OCI-LY1 (cell line): ENCODE data around the gene GPR39.

Experiments used
- H2AFZ ChIP-seq: fragments of 200-600 bp; sonication (generic), shearing (Covaris generic); 2 replicates; pipeline ENCODE4 v1.6.0; 2014; ENCODE audit warnings: antibody characterized with exemption, mild to moderate bottlenecking, low read length
- H3F3A ChIP-seq: fragments of 200-600 bp; sonication (generic), shearing (Covaris generic); 2 replicates; pipeline ENCODE4 v1.6.0; 2014; ENCODE audit warnings: mild to moderate bottlenecking, antibody characterized with exemption, low read length, moderate library complexity; ENCODE audit not compliant: insufficient read depth
- H3K27ac ChIP-seq: fragments of 200-600 bp; sonication (generic); 2 replicates; pipeline ENCODE4 v1.5.1; 2014; ENCODE audit warnings: low read length, mixed run types, mild to moderate bottlenecking, low read depth; ENCODE audit not compliant: poor library complexity, severe bottlenecking
- H3K27me3 ChIP-seq: fragments of 200-600 bp; sonication (generic); 2 replicates; pipeline ENCODE4 v1.6.0; 2014; ENCODE audit warnings: antibody characterized with exemption, mild to moderate bottlenecking, low read length, moderate library complexity; ENCODE audit not compliant: insufficient read depth
- H3K36me3 ChIP-seq: fragments of 200-600 bp; sonication (generic); 2 replicates; pipeline ENCODE4 v1.6.1; 2014; ENCODE audit warnings: mild to moderate bottlenecking, antibody characterized with exemption, low read length, moderate library complexity, mixed read lengths; ENCODE audit not compliant: insufficient read depth
- H3K4me1 ChIP-seq: fragments of 200-600 bp; sonication (generic); 2 replicates; pipeline ENCODE4 v1.5.1; 2014; ENCODE audit warnings: mild to moderate bottlenecking, low read length, moderate library complexity; ENCODE audit not compliant: insufficient read depth, severe bottlenecking
- H3K4me2 ChIP-seq: fragments of 200-600 bp; sonication (generic), shearing (Covaris generic); 2 replicates; pipeline ENCODE4 v1.6.1; 2014; ENCODE audit warnings: low read length
- H3K4me3 ChIP-seq: fragments of 200-600 bp; sonication (generic); 2 replicates; pipeline ENCODE4 v1.5.1; 2014; ENCODE audit warnings: low read length, low read depth, mild to moderate bottlenecking, mixed read lengths; ENCODE audit not compliant: poor library complexity, severe bottlenecking
- H3K79me2 ChIP-seq: fragments of 200-600 bp; shearing (Covaris generic); 2 replicates; pipeline ENCODE4 v1.6.1; 2016; ENCODE audit warnings: mixed run types, low read length, mixed read lengths; ENCODE audit not compliant: insufficient read depth
- H3K9ac ChIP-seq: fragments of 200-600 bp; sonication (generic), shearing (Covaris generic); 2 replicates; pipeline ENCODE4 v1.6.1; 2014; ENCODE audit warnings: mild to moderate bottlenecking, low read length, mixed read lengths
- H3K9me2 ChIP-seq: fragments of 200-600 bp; sonication (generic), shearing (Covaris generic); 2 replicates; pipeline ENCODE4 v1.6.1; 2014; ENCODE audit warnings: low read depth, mild to moderate bottlenecking, low read length, mixed read lengths
- H3K9me3 ChIP-seq: fragments of 200-600 bp; shearing (Covaris generic); 2 replicates; pipeline ENCODE4 v1.6.1; 2014; ENCODE audit warnings: low read length, mixed read lengths
- H4K20me1 ChIP-seq: fragments of 200-600 bp; sonication (generic), shearing (Covaris generic); 2 replicates; pipeline ENCODE4 v1.6.0; 2016; ENCODE audit warnings: mild to moderate bottlenecking, low read length; ENCODE audit not compliant: insufficient read depth
- EZH2 ChIP-seq: fragments of 200-600 bp; sonication (generic), shearing (Covaris generic); IDR thresholded peaks from 2 replicates; pipeline ENCODE4 v1.8.0; 2017; ENCODE audit warnings: borderline replicate concordance, mixed run types, mild to moderate bottlenecking, antibody characterized with exemption, low read length, moderate library complexity, mixed read lengths
- TF ChIP-seq, protein P1 (sequence below): fragments of 200-600 bp; sonication (generic), shearing (Covaris generic); IDR thresholded peaks from 2 replicates; pipeline ENCODE4 v1.5.1; 2017; ENCODE audit warnings: mild to moderate bottlenecking, antibody characterized with exemption, low read length, moderate library complexity, mixed read lengths

GPR39 gene

DNA sequence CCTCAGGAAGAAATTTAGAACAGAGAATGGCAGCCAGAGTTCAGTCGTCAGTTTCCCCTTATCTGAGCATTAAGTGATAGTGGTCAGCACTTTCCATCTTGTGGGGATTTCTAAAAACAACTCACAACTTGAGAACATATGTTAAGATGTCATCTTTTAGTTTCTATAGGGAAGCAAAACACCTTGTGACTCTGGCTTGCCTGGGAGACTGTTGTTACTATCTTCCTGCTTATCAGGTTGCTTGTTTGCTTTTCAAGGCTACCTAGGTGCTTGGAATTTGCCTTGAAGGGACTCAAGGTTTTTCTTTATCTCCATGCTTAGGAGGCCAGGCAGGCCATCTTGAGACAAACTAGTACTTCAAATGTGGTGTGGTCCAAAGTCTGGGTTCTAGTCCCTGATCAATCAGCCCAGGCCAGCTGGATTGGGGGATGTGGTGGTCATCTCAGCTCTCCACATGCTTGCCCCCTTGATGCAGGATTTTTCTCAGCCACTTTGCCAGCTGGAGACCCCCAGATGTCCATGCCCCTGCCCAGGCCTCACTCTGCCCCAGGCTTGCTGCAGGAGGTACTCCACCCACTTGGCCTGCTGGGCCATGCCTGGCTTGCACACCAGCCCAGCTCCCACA, 127.5 kb downstream of the GPR39 start:
- no peaks in the 10 kb centered on the region for H3K36me3 ChIP-seq
- no peak overlapping the region for H3K9ac ChIP-seq
- H3K4me1 ChIP-seq, result peaks cover 5% of the 10 kb centered on the region
- no peaks in the 10 kb centered on the region for H3K79me2 ChIP-seq
- H4K20me1 ChIP-seq, result no peaks in the 10 kb centered on the region
- no peaks in the 10 kb centered on the region for H3K9me2 ChIP-seq
- TF ChIP-seq, protein P1, sequence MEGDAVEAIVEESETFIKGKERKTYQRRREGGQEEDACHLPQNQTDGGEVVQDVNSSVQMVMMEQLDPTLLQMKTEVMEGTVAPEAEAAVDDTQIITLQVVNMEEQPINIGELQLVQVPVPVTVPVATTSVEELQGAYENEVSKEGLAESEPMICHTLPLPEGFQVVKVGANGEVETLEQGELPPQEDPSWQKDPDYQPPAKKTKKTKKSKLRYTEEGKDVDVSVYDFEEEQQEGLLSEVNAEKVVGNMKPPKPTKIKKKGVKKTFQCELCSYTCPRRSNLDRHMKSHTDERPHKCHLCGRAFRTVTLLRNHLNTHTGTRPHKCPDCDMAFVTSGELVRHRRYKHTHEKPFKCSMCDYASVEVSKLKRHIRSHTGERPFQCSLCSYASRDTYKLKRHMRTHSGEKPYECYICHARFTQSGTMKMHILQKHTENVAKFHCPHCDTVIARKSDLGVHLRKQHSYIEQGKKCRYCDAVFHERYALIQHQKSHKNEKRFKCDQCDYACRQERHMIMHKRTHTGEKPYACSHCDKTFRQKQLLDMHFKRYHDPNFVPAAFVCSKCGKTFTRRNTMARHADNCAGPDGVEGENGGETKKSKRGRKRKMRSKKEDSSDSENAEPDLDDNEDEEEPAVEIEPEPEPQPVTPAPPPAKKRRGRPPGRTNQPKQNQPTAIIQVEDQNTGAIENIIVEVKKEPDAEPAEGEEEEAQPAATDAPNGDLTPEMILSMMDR, result no peak
- no peak for TF ChIP-seq EZH2
- H3K4me2 ChIP-seq, result no peak overlapping the region
- no peaks in the 10 kb centered on the region for H3F3A ChIP-seq
- no peak overlapping the region for H3K4me3 ChIP-seq
- no peaks in the 10 kb centered on the region for H3K27me3 ChIP-seq
- peaks cover 17% of the 10 kb centered on the region for H3K9me3 ChIP-seq
- H3K27ac ChIP-seq, result no peak overlapping the region
- H2AFZ ChIP-seq, result no peak overlapping the region

DNA sequence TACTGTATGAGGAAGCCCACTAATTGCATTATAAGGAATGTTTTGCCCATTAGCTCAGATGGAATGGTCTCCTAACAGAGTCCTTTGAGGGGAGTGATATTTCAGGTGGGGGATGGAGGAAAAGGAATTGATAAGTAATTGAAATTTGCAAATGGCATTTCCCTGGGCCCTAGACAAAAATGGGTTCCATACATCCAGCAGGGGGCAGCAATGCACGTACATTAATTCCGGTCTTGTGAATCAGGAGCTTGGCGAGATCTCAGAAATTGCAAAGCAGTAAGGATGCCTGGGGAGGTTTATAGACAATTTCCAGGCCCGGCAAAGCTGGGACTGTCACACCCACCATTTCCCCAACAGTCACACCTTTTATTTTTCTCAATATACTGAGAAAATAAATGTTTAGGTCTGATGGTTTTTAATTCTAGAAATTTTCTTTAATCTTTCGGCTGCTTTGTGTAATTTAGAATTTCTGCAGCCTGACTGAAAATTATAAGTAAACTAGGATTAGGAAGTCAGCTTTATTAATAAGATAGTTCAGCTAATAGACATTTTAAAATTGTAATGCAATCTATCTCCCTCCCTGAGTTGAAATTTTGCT, 130.6 kb downstream of the GPR39 start:
- Histone ChIP-seq H3K9ac (no peak overlapping the region), H3F3A (no peaks in the 10 kb centered on the region), H3K27me3 (no peaks in the 10 kb centered on the region), H3K27ac (no peak overlapping the region), H2AFZ (no peak overlapping the region), H4K20me1 (no peaks in the 10 kb centered on the region), H3K9me3 (peaks cover 17% of the 10 kb centered on the region), H3K9me2 (no peaks in the 10 kb centered on the region), H3K36me3 (no peaks in the 10 kb centered on the region), H3K4me1 (peaks cover 5% of the 10 kb centered on the region), H3K4me3 (no peak overlapping the region), H3K4me2 (no peak overlapping the region), H3K79me2 (no peaks in the 10 kb centered on the region)
- TF ChIP-seq, protein P1, result peak; percentile 72
- TF ChIP-seq EZH2, result no peak

DNA sequence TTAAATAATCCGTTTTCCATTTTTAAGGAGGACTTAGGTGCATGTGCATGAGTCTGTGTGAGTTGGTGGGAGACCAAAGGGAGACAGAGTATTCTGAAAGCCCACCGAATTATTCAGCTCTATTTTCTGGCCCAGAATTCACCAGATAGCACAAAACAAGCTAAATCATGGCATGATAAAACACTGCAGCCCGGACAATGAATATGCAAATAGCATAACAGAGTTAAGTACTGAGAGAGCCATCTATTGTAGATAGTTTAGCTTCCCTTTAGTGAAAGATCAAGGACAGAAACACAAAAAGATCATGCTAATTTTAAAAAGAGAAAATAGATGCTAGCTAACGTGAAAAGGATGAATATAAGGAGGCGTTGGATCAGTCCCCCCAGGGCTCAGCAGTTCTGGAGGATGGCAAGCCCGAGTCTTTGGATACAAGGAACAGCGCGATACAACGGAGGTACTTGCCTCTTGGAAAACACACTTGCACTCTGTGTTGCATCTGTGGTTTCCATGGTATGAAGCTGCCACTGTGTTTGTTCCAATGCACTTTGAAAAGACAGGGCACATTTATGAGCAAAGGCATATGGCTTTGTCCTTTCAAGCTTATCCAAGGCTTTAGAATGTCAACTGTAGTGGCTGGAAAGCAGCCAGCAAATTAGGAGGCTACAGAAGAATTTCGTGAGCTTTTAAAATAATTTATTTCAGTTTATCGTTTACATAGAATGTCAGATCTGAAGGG, 133.5 kb downstream of the GPR39 start:
- Histone ChIP-seq H3K9ac (no peak overlapping the region), H3K4me1 (peaks cover 5% of the 10 kb centered on the region), H3K9me2 (no peaks in the 10 kb centered on the region), H3K4me3 (no peak overlapping the region), H3K36me3 (no peaks in the 10 kb centered on the region), H3K27me3 (no peaks in the 10 kb centered on the region), H3K4me2 (no peak overlapping the region), H4K20me1 (no peaks in the 10 kb centered on the region), H2AFZ (no peak overlapping the region), H3K79me2 (no peaks in the 10 kb centered on the region), H3K27ac (no peak overlapping the region), H3F3A (no peaks in the 10 kb centered on the region), H3K9me3 (no peaks in the 10 kb centered on the region)
- TF ChIP-seq EZH2, result no peak
- TF ChIP-seq, protein P1, result no peak
